ENCODE results near the gene RPL36. TPM values are rescaled to one million over a fixed set of nuclear protein-coding genes. Genes with fewer than 3 reads are reported as not detected.

The RPL36 gene
- total and polyA plus RNA-seq, 9 of the 15 experiments (the other 6 are each of a cell fraction or from before 2014, with no cell fraction given) = 350 to 3,412 (median 1,507) TPM

GRCh38 chr19:5680084-5680436 is 10.0 kb upstream of the RPL36 start (continued):
- TF ChIP-seq CREB1 (IDR thresholded peaks at IDR 0.05) = no peak
- no peak for TF ChIP-seq CREB1 (CRISPR knock-in tag; IDR thresholded peaks at IDR 0.05)
- peak; percentile 76 for TF ChIP-seq CHD1 (IDR thresholded peaks at IDR 0.05; ENCODE audit: low read length)
- 0 out of 2 replicates have a peak, but pooled peaks have one; percentile 40 for TF ChIP-seq SMARCA5 (IDR thresholded peaks at IDR 0.05)
- TF ChIP-seq BDP1 (IDR thresholded peaks at IDR 0.05; ENCODE audit: insufficient read depth, insufficient read length) = no peak
- TF ChIP-seq HBP1 (CRISPR knock-in tag; IDR thresholded peaks at IDR 0.05) = 0 out of 2 replicates have a peak, but pooled peaks have one; percentile 56
- no peak for TF ChIP-seq FOXJ3 (CRISPR knock-in tag; IDR thresholded peaks at IDR 0.05)
- peak; percentile 51; the same call in 1 of the 2 replicates for TF ChIP-seq PML (IDR thresholded peaks at IDR 0.05; ENCODE audit: low read length)
- TF ChIP-seq STAT6 (CRISPR knock-in tag; IDR thresholded peaks at IDR 0.05) = peak; percentile 90; the same call in 1 of the 2 replicates
- TF ChIP-seq DIDO1 (tag; IDR thresholded peaks at IDR 0.05; ENCODE audit: low read depth) = no peak; the same call in 1 of the 2 replicates
- 0 out of 2 replicates have a peak, but pooled peaks have one; percentile 27 for TF ChIP-seq HIVEP1 (CRISPR knock-in tag; IDR thresholded peaks at IDR 0.05)
- TF ChIP-seq HDAC1 (IDR thresholded peaks at IDR 0.05) = peak in 1 of 2 experiments; percentile 94; a peak in 1 of 4 replicates
- peak; percentile 21; the same call in 1 of the 2 replicates for TF ChIP-seq EGR1 (conservative IDR thresholded peaks at IDR 0.05)
- TF ChIP-seq TRIM25 (IDR thresholded peaks at IDR 0.05; ENCODE audit: borderline replicate concordance) = 0 out of 2 replicates have a peak, but pooled peaks have one; percentile 39
- no peak for TF ChIP-seq NR4A1 (CRISPR knock-in tag; IDR thresholded peaks at IDR 0.05)
- no peak for TF ChIP-seq NR4A1 (tag; IDR thresholded peaks at IDR 0.05)
- peak in 1 of 2 experiments; percentile 64; a peak in 1 of 4 replicates for TF ChIP-seq SIN3A (IDR thresholded peaks at IDR 0.05; ENCODE audit: borderline replicate concordance in 2 of 2, control insufficient read depth in 1 of 2, low read depth in 2 of 2, low read length in 2 of 2)
- TF ChIP-seq ZNF75A (CRISPR knock-in tag; IDR thresholded peaks at IDR 0.05) = 0 out of 2 replicates have a peak, but pooled peaks have one; percentile 13
- no peak for TF ChIP-seq POLR3A (IDR thresholded peaks at IDR 0.05; ENCODE audit: borderline replicate concordance, extremely low read depth, insufficient read depth, insufficient read length)
- TF ChIP-seq ZNF431 (CRISPR knock-in tag; IDR thresholded peaks at IDR 0.05) = peak; percentile 6; the same call in 1 of the 2 replicates
- TF ChIP-seq KLF1 (tag; IDR thresholded peaks at IDR 0.05) = peak; percentile 79; the same call in 1 of the 2 replicates
- 0 out of 2 replicates have a peak, but pooled peaks have one; percentile 55 for TF ChIP-seq ZNF695 (CRISPR knock-in tag; IDR thresholded peaks at IDR 0.05)
- TF ChIP-seq ZBTB17 (CRISPR knock-in tag; IDR thresholded peaks at IDR 0.05) = no peak
- 0 out of 2 replicates have a peak, but pooled peaks have one; percentile 64 for TF ChIP-seq NFRKB (IDR thresholded peaks at IDR 0.05; ENCODE audit: low read depth)
- no peak for TF ChIP-seq ZNF3 (CRISPR knock-in tag; IDR thresholded peaks at IDR 0.05)
- TF ChIP-seq HDAC2 (IDR thresholded peaks at IDR 0.05) = peak; percentile 83

Measured in K562 (cell line).